Measurements from ENCODE around the gene CDT1.

The CDT1 gene

DNA sequence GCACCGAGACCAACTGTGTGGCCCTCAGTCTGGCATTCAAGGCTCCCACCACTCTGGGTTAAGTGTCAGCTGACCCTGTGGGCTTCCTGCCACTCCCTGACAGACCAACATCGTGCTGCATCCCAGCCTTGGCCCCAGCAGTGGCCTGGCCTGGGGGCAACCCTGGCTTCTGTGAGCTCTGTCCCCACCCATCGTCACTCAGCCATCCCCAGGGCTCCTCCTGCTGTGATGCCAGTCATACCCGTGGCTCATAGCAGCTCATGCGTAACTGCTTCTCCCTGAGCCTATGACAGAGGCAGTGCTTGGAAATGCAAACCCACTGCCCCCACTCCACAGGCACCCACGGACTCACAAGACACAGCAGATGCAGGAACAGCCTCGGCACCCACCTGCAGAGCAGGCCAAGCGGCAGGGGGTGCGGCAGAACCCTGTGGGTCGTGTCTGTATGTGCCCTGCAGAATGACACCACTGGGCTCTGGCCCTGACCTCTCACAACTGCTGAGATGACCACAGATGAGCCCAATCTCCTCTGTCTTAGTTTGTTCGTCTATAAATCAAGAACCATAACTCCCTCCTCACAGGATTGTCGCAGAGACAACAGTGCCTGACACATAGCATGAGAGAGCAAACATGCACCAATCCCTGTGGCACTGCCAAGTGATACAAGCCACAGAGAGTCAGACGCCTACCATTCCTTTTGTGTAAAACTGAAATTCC, 45.2 kb upstream of the CDT1 start:
- H3K4me3 ChIP-seq (ENCODE audit: low read depth, low read length): no peak overlapping the region
- TF ChIP-seq MYC (IDR thresholded peaks at IDR 0.05; ENCODE audit: low read depth, low read length): no peak
- TF ChIP-seq, protein P1, sequence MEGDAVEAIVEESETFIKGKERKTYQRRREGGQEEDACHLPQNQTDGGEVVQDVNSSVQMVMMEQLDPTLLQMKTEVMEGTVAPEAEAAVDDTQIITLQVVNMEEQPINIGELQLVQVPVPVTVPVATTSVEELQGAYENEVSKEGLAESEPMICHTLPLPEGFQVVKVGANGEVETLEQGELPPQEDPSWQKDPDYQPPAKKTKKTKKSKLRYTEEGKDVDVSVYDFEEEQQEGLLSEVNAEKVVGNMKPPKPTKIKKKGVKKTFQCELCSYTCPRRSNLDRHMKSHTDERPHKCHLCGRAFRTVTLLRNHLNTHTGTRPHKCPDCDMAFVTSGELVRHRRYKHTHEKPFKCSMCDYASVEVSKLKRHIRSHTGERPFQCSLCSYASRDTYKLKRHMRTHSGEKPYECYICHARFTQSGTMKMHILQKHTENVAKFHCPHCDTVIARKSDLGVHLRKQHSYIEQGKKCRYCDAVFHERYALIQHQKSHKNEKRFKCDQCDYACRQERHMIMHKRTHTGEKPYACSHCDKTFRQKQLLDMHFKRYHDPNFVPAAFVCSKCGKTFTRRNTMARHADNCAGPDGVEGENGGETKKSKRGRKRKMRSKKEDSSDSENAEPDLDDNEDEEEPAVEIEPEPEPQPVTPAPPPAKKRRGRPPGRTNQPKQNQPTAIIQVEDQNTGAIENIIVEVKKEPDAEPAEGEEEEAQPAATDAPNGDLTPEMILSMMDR (IDR thresholded peaks at IDR 0.05; ENCODE audit: low read depth, low read length): no peak
- DNase-seq (ENCODE audit: low read depth): no peak

DNA sequence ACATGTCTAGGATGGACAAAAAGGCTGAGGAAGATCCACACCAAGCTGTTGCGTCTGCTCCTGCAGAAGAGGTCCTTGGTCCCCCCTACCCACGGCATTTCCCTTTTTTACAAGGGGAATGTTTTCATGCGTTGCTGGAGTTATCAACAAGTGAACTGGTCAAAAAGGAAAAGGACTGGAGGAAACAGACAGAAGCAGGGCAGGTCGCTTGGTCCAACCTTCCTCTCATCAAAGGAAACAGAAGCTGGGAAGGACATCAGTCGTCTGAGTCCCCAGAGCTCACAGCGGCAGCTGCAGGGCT, 44.7 kb upstream of the CDT1 start:
- DNase-seq (ENCODE audit: low read depth): no peak
- no peak overlapping the region for H3K4me3 ChIP-seq (ENCODE audit: low read depth, low read length)
- TF ChIP-seq MYC (IDR thresholded peaks at IDR 0.05; ENCODE audit: low read depth, low read length) (no peak), POLR2A (IDR thresholded peaks at IDR 0.05; ENCODE audit: extremely low read depth, insufficient read length) (no peak)
- TF ChIP-seq, protein P2, sequence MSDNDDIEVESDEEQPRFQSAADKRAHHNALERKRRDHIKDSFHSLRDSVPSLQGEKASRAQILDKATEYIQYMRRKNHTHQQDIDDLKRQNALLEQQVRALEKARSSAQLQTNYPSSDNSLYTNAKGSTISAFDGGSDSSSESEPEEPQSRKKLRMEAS (IDR thresholded peaks at IDR 0.05; ENCODE audit: low read depth, low read length): no peak
- TF ChIP-seq, protein P1 (IDR thresholded peaks at IDR 0.05; ENCODE audit: low read depth, low read length): no peak

DNA sequence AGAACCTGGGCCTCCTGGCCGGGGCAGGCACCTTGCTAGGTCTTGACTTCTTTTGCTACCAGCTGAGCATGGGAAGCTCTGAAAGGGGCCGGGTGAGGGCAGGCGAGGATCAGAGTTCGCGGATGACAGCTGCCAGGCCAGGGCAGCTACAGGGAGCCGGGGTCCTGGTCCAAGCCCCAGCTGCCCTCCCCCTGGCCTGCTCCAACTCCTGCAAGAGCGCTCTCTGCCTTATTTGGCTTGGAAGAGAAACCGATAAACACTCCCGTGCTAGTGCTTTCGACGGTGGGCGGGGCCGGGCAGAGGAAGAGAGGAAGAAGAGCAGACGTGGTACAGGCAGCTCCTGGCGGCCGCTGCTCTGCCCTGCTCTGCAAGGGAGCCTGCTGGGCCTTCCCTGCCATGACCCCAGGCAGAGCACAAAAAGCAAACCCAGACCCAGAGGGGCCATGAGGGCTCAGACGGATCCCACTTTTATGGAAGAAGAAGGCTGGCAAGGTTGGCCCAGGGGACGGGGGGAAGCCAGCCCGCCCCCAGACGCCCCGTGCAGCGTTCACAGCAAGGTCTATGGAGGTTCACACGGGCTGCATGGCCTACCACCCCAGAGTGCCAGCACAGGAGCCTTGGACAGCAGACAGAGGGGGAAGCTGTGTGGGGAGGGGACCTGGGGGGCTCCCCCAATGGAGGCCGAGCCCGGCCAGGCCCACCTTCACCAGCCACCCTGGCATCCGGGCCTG, 44.2 kb upstream of the CDT1 start:
- no peak overlapping the region for H3K4me3 ChIP-seq (ENCODE audit: low read depth, low read length)
- TF ChIP-seq, protein P2 (IDR thresholded peaks at IDR 0.05; ENCODE audit: low read depth, low read length): no peak
- TF ChIP-seq, protein P1 (IDR thresholded peaks at IDR 0.05; ENCODE audit: low read depth, low read length): no peak
- no peak for TF ChIP-seq MYC (IDR thresholded peaks at IDR 0.05; ENCODE audit: low read depth, low read length)
- no peak for DNase-seq (ENCODE audit: low read depth)

DNA sequence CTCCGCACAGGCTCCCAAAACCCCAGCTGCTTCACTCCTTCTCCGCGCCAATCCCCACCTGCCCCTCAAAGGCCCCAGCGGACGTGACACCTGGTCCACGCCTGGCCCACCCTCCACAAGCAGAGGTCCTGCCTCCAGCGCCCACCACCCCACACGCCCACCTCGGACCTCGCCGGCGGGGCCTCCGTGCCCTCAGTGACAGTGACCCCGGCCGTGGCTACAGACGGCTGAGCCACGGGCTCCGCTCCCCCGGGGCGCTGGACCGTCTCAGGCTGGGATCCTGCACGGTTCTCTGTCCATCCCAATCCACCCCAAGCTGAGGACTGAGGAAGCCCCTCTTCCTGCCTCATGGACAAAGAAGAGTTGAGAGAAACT, 43.6 kb upstream of the CDT1 start:
- H3K4me3 ChIP-seq (ENCODE audit: low read depth, low read length): no peak overlapping the region
- no peak for DNase-seq (ENCODE audit: low read depth)
- TF ChIP-seq MYC (IDR thresholded peaks at IDR 0.05; ENCODE audit: low read depth, low read length): no peak
- TF ChIP-seq, protein P2 (IDR thresholded peaks at IDR 0.05; ENCODE audit: low read depth, low read length): no peak
- TF ChIP-seq, protein P1 (IDR thresholded peaks at IDR 0.05; ENCODE audit: low read depth, low read length): no peak
- TF ChIP-seq POLR2A (IDR thresholded peaks at IDR 0.05; ENCODE audit: extremely low read depth, insufficient read length): no peak

DNA sequence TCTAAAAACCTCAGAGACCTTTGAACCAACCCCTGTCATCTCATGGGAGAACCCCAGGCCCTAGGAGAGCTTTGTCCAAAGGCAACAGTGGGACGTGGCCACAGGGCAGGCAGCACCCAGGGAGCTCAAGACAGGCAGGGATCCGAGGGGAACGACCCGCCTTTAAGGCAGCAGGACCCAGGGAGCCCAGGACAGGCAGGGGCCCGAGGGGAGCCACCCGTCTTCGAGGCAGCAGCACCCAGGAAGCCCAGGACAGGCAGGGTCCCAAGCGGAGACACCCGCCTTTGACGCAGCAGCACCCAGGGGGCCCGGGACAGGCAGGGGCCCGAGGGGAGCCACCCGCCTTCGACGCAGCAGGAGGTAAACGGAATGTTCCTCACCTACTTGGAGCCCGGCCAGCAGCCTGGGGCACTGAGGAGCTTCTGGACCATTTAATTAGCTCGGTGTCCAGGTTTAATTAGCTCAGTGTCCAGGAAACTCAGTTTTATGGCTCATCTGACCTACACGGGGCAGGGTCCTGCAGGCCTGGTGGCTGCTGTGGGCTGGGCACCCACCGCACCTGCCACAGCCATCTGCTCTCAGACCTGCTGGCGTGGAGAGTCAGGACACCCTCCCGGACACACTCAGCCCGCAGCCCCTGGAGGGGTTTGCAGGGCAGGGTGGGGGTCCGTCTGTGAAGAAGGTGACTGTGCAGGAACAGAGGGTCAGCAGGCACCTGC, 43.0 kb upstream of the CDT1 start:
- H3K4me3 ChIP-seq (ENCODE audit: low read depth, low read length): no peak overlapping the region
- no peak for DNase-seq (ENCODE audit: low read depth)
- TF ChIP-seq MYC (IDR thresholded peaks at IDR 0.05; ENCODE audit: low read depth, low read length): no peak
- TF ChIP-seq, protein P2 (IDR thresholded peaks at IDR 0.05; ENCODE audit: low read depth, low read length): no peak
- TF ChIP-seq, protein P1 (IDR thresholded peaks at IDR 0.05; ENCODE audit: low read depth, low read length): no peak
- TF ChIP-seq POLR2A (IDR thresholded peaks at IDR 0.05; ENCODE audit: extremely low read depth, insufficient read length): no peak
